GM12892 (cell line): ENCODE data around the gene NPAT.

ENCODE experiments used
- POLR2A ChIP-seq: IDR thresholded peaks from 2 replicates; pipeline ENCODE4 v1.6.1; 2011; ENCODE audit warnings: low read depth, low read length, control low read depth
- TAF1 ChIP-seq: IDR thresholded peaks from 2 replicates; pipeline ENCODE4 v1.6.1; 2011; ENCODE audit warnings: low read depth, mild to moderate bottlenecking, control low read depth, low read length, borderline replicate concordance

- no peak for TF ChIP-seq TAF1
- no peak for TF ChIP-seq POLR2A
Measured at GRCh38 chr11:108226036-108226435, 3.6 kb upstream of the NPAT start.
